HG02759 (cell line): Measurements from ENCODE around the gene PTPRCAP.

Experiments
- ATAC-seq: cut with Tn5 transposase; IDR thresholded peaks from one replicate; pipeline ENCODE4 v1.9.1; 2021; ENCODE audit warnings: mild to moderate bottlenecking, moderate library complexity; ENCODE audit not compliant: unreplicated experiment

PTPRCAP gene

GRCh38 chr11:67398661-67399563 is 38.6 kb downstream of the PTPRCAP start:
- no peak for ATAC-seq

DNA sequence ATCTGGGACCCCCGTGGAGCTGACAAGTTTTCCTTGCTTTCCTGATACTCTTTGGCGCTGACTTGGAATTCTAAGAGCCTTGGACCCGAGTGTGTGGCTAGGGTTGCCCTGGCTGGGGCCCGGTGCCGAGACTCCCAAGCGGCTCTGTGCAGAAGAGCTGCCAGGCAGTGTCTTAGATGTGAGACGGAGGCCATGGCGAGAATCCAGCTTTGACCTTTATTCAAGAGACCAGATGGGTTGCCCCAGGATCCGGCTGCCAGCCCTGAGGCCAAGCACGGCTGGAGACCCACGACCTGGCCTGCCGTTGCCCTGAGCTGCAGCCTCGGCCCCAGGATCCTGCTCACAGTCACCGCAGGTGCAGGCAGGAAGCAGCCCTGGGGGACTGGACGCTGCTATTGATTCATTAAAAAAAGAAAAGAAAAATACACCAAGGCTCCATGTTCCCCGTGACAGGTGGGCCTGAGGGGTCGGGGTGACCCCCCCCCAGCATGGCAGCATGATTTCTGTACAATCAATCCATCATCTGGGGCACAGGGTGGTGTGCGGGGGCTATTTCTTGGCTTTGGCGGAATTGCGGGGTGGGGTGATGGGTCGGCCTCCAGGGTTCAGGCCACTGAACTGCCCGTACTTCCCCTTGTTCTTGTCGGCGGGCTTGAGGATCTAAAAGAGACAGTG is 39.4 kb downstream of the PTPRCAP start:
- no peak for ATAC-seq

- no peak for ATAC-seq
Observed at GRCh38 chr11:67397536-67397935, 39.9 kb downstream of the PTPRCAP start.

DNA sequence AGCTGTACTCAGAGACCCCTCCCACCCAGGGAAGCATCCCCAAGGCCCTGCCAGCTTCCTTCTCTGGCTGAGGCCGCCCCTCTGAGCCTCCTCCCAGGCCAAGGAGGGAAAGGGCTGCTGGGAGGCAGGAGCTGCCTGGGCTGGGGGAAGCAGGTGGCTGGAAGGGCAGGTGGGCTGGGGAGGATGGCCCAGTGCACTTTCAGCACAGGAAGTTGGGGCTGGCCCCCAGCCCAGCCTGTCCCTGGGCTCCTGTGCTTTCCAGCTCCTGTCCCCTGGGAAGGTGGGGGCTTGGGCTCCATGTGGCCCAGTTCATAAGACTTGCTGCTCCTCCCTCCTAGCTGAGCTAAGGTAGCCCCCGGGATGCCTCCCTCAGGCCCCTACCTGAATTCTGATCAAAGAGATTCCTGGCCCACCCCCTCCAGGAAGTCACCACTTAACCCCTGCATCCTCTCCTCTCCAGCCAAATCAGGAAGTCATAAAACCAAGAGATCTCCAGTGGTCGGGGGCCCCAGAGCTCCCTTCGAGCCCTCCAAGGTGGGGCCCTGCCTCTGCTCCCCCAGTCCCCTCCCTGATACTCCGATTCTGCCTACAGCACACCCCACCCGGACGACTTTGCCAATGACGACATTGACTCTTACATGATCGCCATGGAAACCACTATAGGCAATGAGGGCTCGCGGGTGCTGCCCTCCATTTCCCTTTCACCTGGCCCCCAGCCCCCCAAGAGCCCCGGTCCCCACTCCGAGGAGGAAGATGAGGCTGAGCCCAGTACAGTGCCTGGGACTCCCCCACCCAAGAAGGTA is 40.7 kb downstream of the PTPRCAP start:
- ATAC-seq = no peak

- ATAC-seq = no peak
Observed at GRCh38 chr11:67396259-67396581, 41.3 kb downstream of the PTPRCAP start.

- no peak for ATAC-seq
Observed at GRCh38 chr11:67395555-67396258, 41.8 kb downstream of the PTPRCAP start.

GRCh38 chr11:67393990-67394389 is 43.5 kb downstream of the PTPRCAP start:
- ATAC-seq = no peak

GRCh38 chr11:67393437-67393836 is 44.0 kb downstream of the PTPRCAP start:
- ATAC-seq = no peak

- ATAC-seq = peak; percentile 33
Observed at GRCh38 chr11:67392183-67392715, 45.2 kb downstream of the PTPRCAP start.

- peak; percentile 82 for ATAC-seq
Observed at GRCh38 chr11:67391304-67392182, 45.9 kb downstream of the PTPRCAP start, which contains the start of gene RAD9A. Gene RAD9A (plus strand): TSS chr11:67391986. CDS start chr11:67392045, 59 bp downstream.

GRCh38 chr11:67390947-67391303 is 46.6 kb downstream of the PTPRCAP start:
- ATAC-seq = no peak

DNA sequence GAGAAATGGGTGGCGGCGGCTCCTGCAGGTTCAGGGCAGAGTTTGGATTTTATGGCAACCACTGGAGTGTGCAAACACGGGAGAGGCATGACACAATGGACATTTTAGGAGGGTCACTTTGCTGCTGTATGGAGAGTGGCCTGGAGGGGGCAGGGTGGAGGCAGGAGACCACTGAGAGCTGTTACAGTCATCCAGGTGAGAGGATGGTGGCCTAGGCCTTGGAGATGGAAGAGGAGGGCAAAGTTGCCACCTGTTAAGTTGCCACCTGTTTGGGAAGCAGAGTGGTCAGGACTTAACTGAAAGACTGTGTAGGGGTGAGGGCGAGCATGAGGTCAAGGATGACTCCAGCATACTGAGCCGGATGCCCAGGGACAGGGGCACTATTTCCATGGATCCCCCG is 48.0 kb downstream of the PTPRCAP start:
- no peak for ATAC-seq

- ATAC-seq = no peak
Observed at GRCh38 chr11:67387518-67387917, 50.0 kb downstream of the PTPRCAP start.

GRCh38 chr11:67387069-67387468 is 50.4 kb downstream of the PTPRCAP start:
- ATAC-seq = no peak
